Sigmoid colon (tissue), 7 donors: Measurements from ENCODE around the gene TPRX1. TPM values are rescaled to one million over a fixed set of nuclear protein-coding genes. Genes with fewer than 3 reads are reported as not detected.
"Not testable (repeated sequence)": the region's sequence is repeated elsewhere in the genome, so short reads cannot be mapped to it uniquely, and the experiment has no call there.

Experiments
- DNase-seq: peaks from one replicate; pipeline ENCODE4 v3.0.0-alpha.2; 2019
- H3K27ac ChIP-seq, 4 donors: fragments of 200-600 bp; sonication (generic); one replicate each; pipeline ENCODE4 v1.5.1; 2016 to 2019; ENCODE audit warnings: mild to moderate bottlenecking in 1 of 4
- H3K27me3 ChIP-seq, 3 donors: fragments of 200-600 bp; sonication (generic); one replicate each; pipeline ENCODE4 v1.5.1; 2019; ENCODE audit warnings: mild to moderate bottlenecking in 1 of 3
- H3K36me3 ChIP-seq, 4 donors: fragments of 200-600 bp; sonication (generic); one replicate each; pipeline ENCODE4 v1.5.1; 2016 to 2019
- H3K4me1 ChIP-seq, 4 donors: fragments of 200-600 bp; sonication (generic); one replicate each; pipeline ENCODE4 v1.5.1; 2017 to 2019
- H3K4me3 ChIP-seq, 4 donors: fragments of 200-600 bp; sonication (generic); one replicate each; pipeline ENCODE4 v1.5.1; 2017 to 2019; ENCODE audit warnings: mild to moderate bottlenecking in 2 of 4, moderate library complexity in 1 of 4
- H3K9me3 ChIP-seq, 4 donors: fragments of 200-600 bp in 3 of 4; sonication (generic) in 3 of 4; one replicate each; pipeline versions ENCODE4 v1.5.1 to v1.6.1; 2013 to 2019
- EP300 ChIP-seq, 4 donors: sonication (generic); formaldehyde crosslinking; IDR thresholded peaks; one replicate each; pipeline ENCODE4 v1.6.1; 2017; ENCODE audit warnings: antibody characterized with exemption in 4 of 4
- POLR2A ChIP-seq, 2 donors: fragments of 450-650 bp; IDR thresholded peaks; one replicate each; pipeline ENCODE4 v1.6.1; 2016; ENCODE audit warnings: antibody characterized with exemption in 2 of 2, mild to moderate bottlenecking in 2 of 2, moderate library complexity in 2 of 2
- POLR2AphosphoS5 ChIP-seq, 4 donors: sonication (generic); formaldehyde crosslinking; IDR thresholded peaks; one replicate each; pipeline ENCODE4 v1.6.1; 2017; ENCODE audit warnings: antibody characterized with exemption in 4 of 4
- WGBS, 2 donors: extraction: QIAGEN DNeasy Blood & Tissue Kit; methylation state at CpG; one replicate each; pipeline ENCODE4 v1.1.7; 2013; 5-methylcytosine and 5-hydroxymethylcytosine counted together
- intact Hi-C: fragments of 100-400 bp; cut with DNase I; formaldehyde crosslinking; loops from one replicate; pipeline ENCODE4 v1.15.1; 2023
- polyA plus RNA-seq, 3 donors: library from polyadenylated mRNA; stranded (reverse); fragments of 200-250 nt; gene quantifications; one replicate each; pipeline ENCODE4 v1.2.3, GENCODE V29; 2013
- total RNA-seq, 4 donors: library from RNA; depleted of rRNA; stranded (reverse); fragments of >200 nt; gene quantifications; one replicate each; pipeline ENCODE4 v1.1.0, GENCODE V29; 2016
- TF ChIP-seq, protein P1 (sequence below), 4 experiments: fragments of 450-650 bp in 3 of 4; fragments of 200-600 bp in 1 of 4; IDR thresholded peaks; one replicate each; pipeline ENCODE4 v1.5.1; 2016 to 2019; ENCODE audit warnings: antibody characterized with exemption in 4 of 4, mild to moderate bottlenecking in 3 of 4, moderate library complexity in 2 of 4
- donor health status: healthy with polysubstance abuse.
- donor health status: Bipolar disorder and iron deficiency.
- donor health status: healthy.

The TPRX1 gene, protein sequence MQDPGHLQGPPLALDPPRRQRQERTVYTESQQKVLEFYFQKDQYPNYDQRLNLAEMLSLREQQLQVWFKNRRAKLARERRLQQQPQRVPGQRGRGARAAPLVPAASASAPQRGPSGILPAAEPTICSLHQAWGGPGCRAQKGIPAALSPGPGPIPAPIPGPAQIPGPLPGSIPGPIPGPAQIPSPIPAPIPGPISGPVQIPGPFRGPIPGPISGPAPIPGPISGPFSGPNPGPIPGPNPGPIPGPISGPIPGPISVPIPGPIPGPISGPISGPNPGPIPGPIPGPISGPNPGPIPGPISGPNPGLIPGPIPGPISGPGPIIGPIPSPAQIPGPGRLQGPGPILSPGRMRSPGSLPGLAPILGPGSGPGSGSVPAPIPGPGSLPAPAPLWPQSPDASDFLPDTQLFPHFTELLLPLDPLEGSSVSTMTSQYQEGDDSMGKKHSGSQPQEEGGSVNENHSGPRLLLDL
- total RNA-seq, result not detected
- polyA plus RNA-seq, result not detected

DNA sequence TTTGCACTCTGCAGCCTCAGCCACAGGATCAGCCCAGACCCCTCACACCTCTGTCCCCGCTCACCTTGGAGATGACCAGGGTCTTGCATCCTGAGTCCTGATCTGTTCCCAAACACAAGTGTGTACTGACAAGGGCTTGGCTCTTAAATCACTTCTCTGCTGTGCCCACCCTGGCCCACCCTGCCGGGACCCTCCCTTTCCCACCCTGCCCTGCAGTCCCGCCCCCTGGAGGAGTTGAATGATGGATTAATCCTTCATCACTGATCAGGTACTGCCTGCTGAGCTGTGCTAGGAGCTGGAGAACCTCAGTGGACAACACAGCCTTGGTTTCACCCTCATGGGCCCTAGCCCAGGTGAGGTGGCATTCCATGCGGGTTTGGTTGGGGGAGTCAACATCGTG lies at the start of gene TPRX1:
TPRX1 (minus strand) TSS at position 101 of the 400 bp plus-strand sequence; CDS start at position 89, 12 bp downstream.
- 85 to 87% methylated on average over 5 of the region's 5 CpGs for WGBS, 2 donors
- H3K9me3 ChIP-seq, H3K36me3 ChIP-seq, intact Hi-C loops, H3K4me1 ChIP-seq, DNase-seq, H3K27ac ChIP-seq, H3K27me3 ChIP-seq, H3K4me3 ChIP-seq: not testable (repeated sequence)

DNA sequence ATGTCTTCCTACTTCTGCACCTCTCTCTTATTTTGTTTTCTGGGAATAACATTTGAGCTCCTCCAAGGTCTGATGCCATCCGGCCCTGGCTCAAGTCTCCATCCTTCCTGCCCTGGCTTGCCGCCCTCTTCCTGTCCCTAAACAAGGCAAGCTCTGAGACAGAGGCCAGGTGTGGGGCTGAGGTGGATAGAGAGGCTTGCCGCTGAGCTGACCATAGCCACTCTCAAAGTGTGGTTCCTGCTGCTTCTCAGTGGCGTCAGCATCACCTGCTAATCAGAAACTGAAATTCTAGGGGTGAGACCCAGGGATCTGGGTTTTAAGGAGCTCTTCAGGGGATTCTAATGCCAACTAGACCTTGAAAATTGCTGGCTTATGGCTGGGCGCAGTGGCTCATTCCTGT lies 48.7 kb upstream of the TPRX1 start:
- Histone ChIP-seq H3K4me1 (peaks cover 0 to 9% (median 0%) of the 10 kb centered on the region in 4 donors), H3K27ac (no peak overlapping the region), H3K4me3 (no peak overlapping the region), H3K9me3 (no peaks in the 10 kb centered on the region), H3K27me3 (peaks cover 10 to 63% (median 23%) of the 10 kb centered on the region in 3 donors), H3K36me3 (no peaks in the 10 kb centered on the region)
- 70 to 73% methylated on average over 5 of the region's 5 CpGs for WGBS, 2 donors
- intact Hi-C loops, result no loop called here
- no peak for TF ChIP-seq EP300 (IDR thresholded peaks at IDR 0.05)
- no peak for TF ChIP-seq POLR2AphosphoS5 (IDR thresholded peaks at IDR 0.05)
- TF ChIP-seq POLR2A (IDR thresholded peaks at IDR 0.05), result no peak
- TF ChIP-seq, protein P1, sequence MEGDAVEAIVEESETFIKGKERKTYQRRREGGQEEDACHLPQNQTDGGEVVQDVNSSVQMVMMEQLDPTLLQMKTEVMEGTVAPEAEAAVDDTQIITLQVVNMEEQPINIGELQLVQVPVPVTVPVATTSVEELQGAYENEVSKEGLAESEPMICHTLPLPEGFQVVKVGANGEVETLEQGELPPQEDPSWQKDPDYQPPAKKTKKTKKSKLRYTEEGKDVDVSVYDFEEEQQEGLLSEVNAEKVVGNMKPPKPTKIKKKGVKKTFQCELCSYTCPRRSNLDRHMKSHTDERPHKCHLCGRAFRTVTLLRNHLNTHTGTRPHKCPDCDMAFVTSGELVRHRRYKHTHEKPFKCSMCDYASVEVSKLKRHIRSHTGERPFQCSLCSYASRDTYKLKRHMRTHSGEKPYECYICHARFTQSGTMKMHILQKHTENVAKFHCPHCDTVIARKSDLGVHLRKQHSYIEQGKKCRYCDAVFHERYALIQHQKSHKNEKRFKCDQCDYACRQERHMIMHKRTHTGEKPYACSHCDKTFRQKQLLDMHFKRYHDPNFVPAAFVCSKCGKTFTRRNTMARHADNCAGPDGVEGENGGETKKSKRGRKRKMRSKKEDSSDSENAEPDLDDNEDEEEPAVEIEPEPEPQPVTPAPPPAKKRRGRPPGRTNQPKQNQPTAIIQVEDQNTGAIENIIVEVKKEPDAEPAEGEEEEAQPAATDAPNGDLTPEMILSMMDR (IDR thresholded peaks at IDR 0.05), result no peak
- no peak for DNase-seq

DNA sequence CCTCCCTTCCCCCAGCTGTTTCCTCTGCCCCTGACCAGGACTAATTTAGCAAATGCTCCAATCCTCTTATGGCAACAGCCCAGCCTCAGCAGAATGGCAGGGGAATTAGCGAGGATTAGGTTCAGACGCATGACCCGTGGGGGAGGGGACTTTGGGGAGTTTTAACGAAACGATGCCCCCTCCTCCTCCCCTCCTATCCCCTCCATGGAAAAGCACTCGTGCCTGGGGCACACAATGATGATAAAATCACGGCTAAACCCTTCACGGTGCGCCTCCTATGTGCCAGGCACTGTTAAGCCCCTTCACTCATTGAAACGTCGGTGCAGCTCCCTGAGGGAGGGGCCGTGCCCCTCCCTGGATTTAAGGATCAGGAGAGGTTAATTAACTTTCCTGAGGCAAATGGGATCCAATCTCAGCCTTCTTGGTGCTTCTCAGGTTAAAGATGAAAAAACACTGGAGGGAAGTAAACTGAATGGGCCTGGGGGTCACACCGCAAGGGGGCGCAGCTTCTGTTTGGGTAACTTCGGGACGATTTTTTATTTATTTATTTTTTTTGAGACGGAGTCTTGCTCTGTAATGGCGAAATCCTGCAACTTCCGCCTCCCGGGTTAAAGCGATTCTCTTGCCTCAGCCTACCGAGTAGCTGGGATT lies 44.6 kb upstream of the TPRX1 start:
- Histone ChIP-seq H3K27ac (no peak overlapping the region), H3K9me3 (no peaks in the 10 kb centered on the region), H3K4me3 (no peak overlapping the region), H3K4me1 (peaks cover 0 to 9% (median 0%) of the 10 kb centered on the region in 4 donors), H3K27me3 (peaks cover 10 to 69% (median 23%) of the 10 kb centered on the region in 3 donors), H3K36me3 (no peaks in the 10 kb centered on the region)
- intact Hi-C loops, result no loop called here
- 6 to 8% methylated on average over 22 of the region's 22 CpGs for WGBS, 2 donors
- no peak for DNase-seq
- no peak for TF ChIP-seq POLR2AphosphoS5 (IDR thresholded peaks at IDR 0.05)
- TF ChIP-seq, protein P1 (IDR thresholded peaks at IDR 0.05), result peak in 2 of 4 experiments; percentile 9 to 18

DNA sequence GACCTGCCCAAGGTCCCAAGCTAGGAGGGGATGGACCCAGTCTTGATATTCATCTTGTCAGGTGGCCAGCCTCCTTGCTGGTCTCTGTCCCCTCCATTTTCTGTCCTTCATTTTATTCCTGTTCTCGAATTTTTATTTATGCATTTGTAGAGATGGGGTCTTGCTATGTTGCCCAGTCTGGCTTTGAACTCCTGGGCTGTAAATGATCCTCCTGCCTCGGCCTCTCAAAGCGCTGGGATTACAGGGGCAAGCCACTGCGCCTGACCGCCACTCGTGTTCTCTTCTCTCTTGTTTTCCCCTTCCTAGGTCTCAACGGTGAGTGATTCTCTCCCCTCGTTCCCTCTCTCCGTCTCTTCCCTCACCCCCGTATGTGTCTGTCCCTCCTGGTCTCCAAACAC lies 44.1 kb upstream of the TPRX1 start:
- Histone ChIP-seq H3K9me3 (no peaks in the 10 kb centered on the region), H3K27me3 (peaks cover 8 to 64% (median 22%) of the 10 kb centered on the region in 3 donors), H3K27ac (no peak overlapping the region), H3K4me1 (peaks cover 0 to 9% (median 0%) of the 10 kb centered on the region in 4 donors), H3K4me3 (no peak overlapping the region), H3K36me3 (no peaks in the 10 kb centered on the region)
- intact Hi-C loops, result no loop called here
- no peak for DNase-seq
- TF ChIP-seq POLR2A (IDR thresholded peaks at IDR 0.05) (no peak), EP300 (IDR thresholded peaks at IDR 0.05) (no peak), POLR2AphosphoS5 (IDR thresholded peaks at IDR 0.05) (no peak)
- TF ChIP-seq, protein P1 (IDR thresholded peaks at IDR 0.05), result no peak
- 62 to 63% methylated on average over 10 of the region's 10 CpGs for WGBS, 2 donors

DNA sequence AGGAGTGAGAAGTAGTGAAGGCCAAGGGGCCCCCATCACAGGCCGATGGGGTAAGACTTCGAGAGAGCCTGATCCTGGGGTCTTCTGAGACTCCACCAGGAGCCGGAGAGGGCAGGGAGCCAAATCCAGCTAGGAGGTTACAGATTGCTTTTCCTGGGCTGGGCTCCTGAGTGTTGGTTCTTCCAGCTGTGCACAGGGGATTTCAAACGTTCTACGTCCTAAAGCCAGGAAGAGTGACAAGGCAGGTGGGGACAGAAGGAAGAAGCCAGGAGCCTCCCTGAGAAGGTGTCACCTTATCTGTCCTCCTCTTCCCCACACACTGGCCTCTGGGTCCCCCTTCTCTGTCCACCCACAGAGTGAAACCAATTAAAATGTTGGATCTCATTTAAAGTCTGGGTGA lies 38.6 kb upstream of the TPRX1 start:
- TF ChIP-seq EP300 (IDR thresholded peaks at IDR 0.05), result no peak
- TF ChIP-seq POLR2A (IDR thresholded peaks at IDR 0.05), result no peak
- TF ChIP-seq, protein P1 (IDR thresholded peaks at IDR 0.05), result no peak
- no peak for TF ChIP-seq POLR2AphosphoS5 (IDR thresholded peaks at IDR 0.05)
- DNase-seq, result no peak
- Histone ChIP-seq H3K27me3 (peaks cover 0 to 34% (median 6%) of the 10 kb centered on the region in 3 donors), H3K36me3 (no peaks in the 10 kb centered on the region), H3K27ac (no peak overlapping the region), H3K4me3 (no peak overlapping the region), H3K9me3 (no peaks in the 10 kb centered on the region), H3K4me1 (no peaks in the 10 kb centered on the region)
- intact Hi-C loops, result no loop called here
- WGBS, 2 donors, result 58 to 66% methylated on average over 5 of the region's 5 CpGs
